ENCODE results near the gene ZDHHC11. TPM values are rescaled to one million over a fixed set of nuclear protein-coding genes. Genes with fewer than 3 reads are reported as not detected.
"Not testable (repeated sequence)": the region's sequence is repeated elsewhere in the genome, so short reads cannot be mapped to it uniquely, and the experiment has no call there.

The ZDHHC11 gene
- total and polyA plus RNA-seq, 2 of the 4 experiments (the other 2 are of a cell fraction), result 0.36 to 1.6 TPM

GRCh38 chr5:845031-845675 lies 5.6 kb downstream of the ZDHHC11 start:
- H4K8ac ChIP-seq (ENCODE audit: low read depth in 2 of 2, low read length in 2 of 2); H3K9me1 ChIP-seq (ENCODE audit: insufficient read depth, low read length); H3K4me3 ChIP-seq (ENCODE audit: insufficient read depth, low read depth, low read length); intact Hi-C loops (cut with micrococcal nuclease); CTCF ChIA-PET; H2BK120ac ChIP-seq (ENCODE audit: low read depth, low read length); H3K27ac ChIP-seq (ENCODE audit: insufficient read depth, low read length); DNase-seq; H3K79me1 ChIP-seq (ENCODE audit: low read depth in 1 of 2, low read length in 2 of 2); dilution Hi-C loops (cut with HindIII; ENCODE audit: low sequenced_read_pairs, unreplicated experiment); H3K23ac ChIP-seq (ENCODE audit: low read depth, low read length); H2AFZ ChIP-seq (replicated peaks; ENCODE audit: low read length, poor library complexity); in situ Hi-C loops (cut with MboI; ENCODE audit: low sequenced_read_pairs); H3K27me3 ChIP-seq (ENCODE audit: control insufficient read depth, insufficient read depth, low read length); H2BK5ac ChIP-seq (ENCODE audit: low read depth, low read length, poor library complexity, severe bottlenecking); H4K91ac ChIP-seq (ENCODE audit: insufficient read depth, low read depth, low read length); H2AK5ac ChIP-seq (ENCODE audit: low read depth, low read length); H2AK9ac ChIP-seq (replicated peaks; ENCODE audit: low read depth, low read length, poor library complexity); H3K56ac ChIP-seq (ENCODE audit: extremely low read depth, insufficient read depth, low read length); H4K5ac ChIP-seq (ENCODE audit: low read depth, low read length); H3K4me1 ChIP-seq (ENCODE audit: control insufficient read depth, insufficient read depth, low read length); H3K18ac ChIP-seq (ENCODE audit: low read depth, low read length); H4K20me1 ChIP-seq (ENCODE audit: insufficient read depth, low read length); H3K36me3 ChIP-seq (ENCODE audit: control insufficient read depth, insufficient read depth, low read length); H3K4ac ChIP-seq (ENCODE audit: low read depth, low read length); POLR2A ChIA-PET (ENCODE audit: unreplicated experiment); ATAC-seq (ENCODE audit: low read depth); H3K4me2 ChIP-seq (ENCODE audit: low read depth, low read length); H3K9ac ChIP-seq (ENCODE audit: low read depth, low read length); H3K9me3 ChIP-seq (ENCODE audit: control insufficient read depth, insufficient read depth, low read length); BruUV-seq (replicated peaks); H3K14ac ChIP-seq (replicated peaks; ENCODE audit: low read depth, low read length); H2BK20ac ChIP-seq (ENCODE audit: low read depth, low read length); H2BK15ac ChIP-seq (ENCODE audit: low read depth, low read length): not testable (repeated sequence)
- WGBS, 2 experiments (ENCODE audit: extremely low coverage in 2 of 2, insufficient read length in 1 of 2), result 85% methylated on average over 6 of the region's 21 CpGs; no CpG with 5 or more reads in 1 of the 2 experiments

GRCh38 chr5:844426-844825 lies 6.4 kb downstream of the ZDHHC11 start:
- in situ Hi-C loops (cut with MboI; ENCODE audit: low sequenced_read_pairs); H2BK120ac ChIP-seq (ENCODE audit: low read depth, low read length): not testable (repeated sequence)
- WGBS, 2 experiments (ENCODE audit: extremely low coverage in 2 of 2, insufficient read length in 1 of 2), result 88% methylated on average over 8 of the region's 16 CpGs; no CpG with 5 or more reads in 1 of the 2 experiments

More at GRCh38 chr5:844426-844825, 6.4 kb downstream of the ZDHHC11 start:
- H3K4me1 ChIP-seq (ENCODE audit: control insufficient read depth, insufficient read depth, low read length); H3K27ac ChIP-seq (ENCODE audit: insufficient read depth, low read length); H3K9ac ChIP-seq (ENCODE audit: low read depth, low read length); H3K56ac ChIP-seq (ENCODE audit: extremely low read depth, insufficient read depth, low read length); BruUV-seq (replicated peaks); H3K14ac ChIP-seq (replicated peaks; ENCODE audit: low read depth, low read length); H3K9me1 ChIP-seq (ENCODE audit: insufficient read depth, low read length); H4K8ac ChIP-seq (ENCODE audit: low read depth in 2 of 2, low read length in 2 of 2); H2AFZ ChIP-seq (replicated peaks; ENCODE audit: low read length, poor library complexity); H2BK15ac ChIP-seq (ENCODE audit: low read depth, low read length); ATAC-seq (ENCODE audit: low read depth); H2AK9ac ChIP-seq (replicated peaks; ENCODE audit: low read depth, low read length, poor library complexity); H3K4ac ChIP-seq (ENCODE audit: low read depth, low read length); H4K5ac ChIP-seq (ENCODE audit: low read depth, low read length); CTCF ChIA-PET; POLR2A ChIA-PET (ENCODE audit: unreplicated experiment); H3K27me3 ChIP-seq (ENCODE audit: control insufficient read depth, insufficient read depth, low read length); H4K91ac ChIP-seq (ENCODE audit: insufficient read depth, low read depth, low read length); dilution Hi-C loops (cut with HindIII; ENCODE audit: low sequenced_read_pairs, unreplicated experiment); H3K4me2 ChIP-seq (ENCODE audit: low read depth, low read length); intact Hi-C loops (cut with micrococcal nuclease); H3K18ac ChIP-seq (ENCODE audit: low read depth, low read length); H3K9me3 ChIP-seq (ENCODE audit: control insufficient read depth, insufficient read depth, low read length); H3K23ac ChIP-seq (ENCODE audit: low read depth, low read length); H3K36me3 ChIP-seq (ENCODE audit: control insufficient read depth, insufficient read depth, low read length); DNase-seq; H2BK20ac ChIP-seq (ENCODE audit: low read depth, low read length); H2BK5ac ChIP-seq (ENCODE audit: low read depth, low read length, poor library complexity, severe bottlenecking); H4K20me1 ChIP-seq (ENCODE audit: insufficient read depth, low read length); H2AK5ac ChIP-seq (ENCODE audit: low read depth, low read length); H3K79me1 ChIP-seq (ENCODE audit: low read depth in 1 of 2, low read length in 2 of 2); H3K4me3 ChIP-seq (ENCODE audit: insufficient read depth, low read depth, low read length): not testable (repeated sequence)
